ENCODE data around the gene CDT1. TPM values are rescaled to one million over a fixed set of nuclear protein-coding genes. Genes with fewer than 3 reads are reported as not detected.

CDT1 gene
- total and polyA plus RNA-seq, 2 experiments from 2014 or later = 32.6 to 187 TPM

DNA sequence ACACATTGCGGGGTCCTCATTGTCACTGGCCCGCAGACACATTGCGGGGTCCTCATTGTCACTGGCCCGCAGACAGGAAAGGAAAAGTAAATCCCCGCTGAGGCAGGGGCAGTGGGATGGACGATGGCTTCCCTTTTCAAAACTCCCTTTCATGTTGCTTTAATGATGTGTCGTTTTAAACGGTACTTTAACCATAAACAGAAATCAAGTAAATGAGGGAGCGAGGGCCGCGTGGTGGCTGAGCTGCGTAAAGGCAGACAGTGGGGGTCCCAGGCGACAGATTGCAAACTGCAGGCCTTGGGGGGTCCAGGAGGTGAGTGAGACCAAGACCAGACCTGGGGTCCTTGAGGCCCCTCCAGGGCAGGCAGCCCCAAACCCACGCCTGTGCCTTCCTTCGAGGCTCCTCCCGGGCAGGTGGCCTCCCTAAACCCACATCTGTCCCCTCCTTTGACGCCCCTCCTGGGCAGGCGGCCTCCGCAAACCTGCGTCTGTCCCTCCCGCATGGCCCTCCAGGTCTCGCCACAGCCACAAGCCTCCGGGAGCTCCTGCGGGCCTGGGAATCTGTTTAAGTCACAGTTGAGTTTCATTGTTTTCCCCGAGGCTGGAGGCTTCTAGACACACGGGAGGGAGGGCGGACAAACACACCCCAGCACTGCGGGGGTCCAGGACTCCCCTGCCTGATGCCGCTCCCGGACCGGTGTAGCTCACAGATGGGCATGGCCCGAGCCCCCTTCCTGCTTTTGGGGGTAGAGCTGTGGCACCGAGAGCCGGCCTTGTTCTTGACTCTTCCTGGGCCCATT lies 25.9 kb upstream of the CDT1 start (continued):
- TF ChIP-seq, protein P1, sequence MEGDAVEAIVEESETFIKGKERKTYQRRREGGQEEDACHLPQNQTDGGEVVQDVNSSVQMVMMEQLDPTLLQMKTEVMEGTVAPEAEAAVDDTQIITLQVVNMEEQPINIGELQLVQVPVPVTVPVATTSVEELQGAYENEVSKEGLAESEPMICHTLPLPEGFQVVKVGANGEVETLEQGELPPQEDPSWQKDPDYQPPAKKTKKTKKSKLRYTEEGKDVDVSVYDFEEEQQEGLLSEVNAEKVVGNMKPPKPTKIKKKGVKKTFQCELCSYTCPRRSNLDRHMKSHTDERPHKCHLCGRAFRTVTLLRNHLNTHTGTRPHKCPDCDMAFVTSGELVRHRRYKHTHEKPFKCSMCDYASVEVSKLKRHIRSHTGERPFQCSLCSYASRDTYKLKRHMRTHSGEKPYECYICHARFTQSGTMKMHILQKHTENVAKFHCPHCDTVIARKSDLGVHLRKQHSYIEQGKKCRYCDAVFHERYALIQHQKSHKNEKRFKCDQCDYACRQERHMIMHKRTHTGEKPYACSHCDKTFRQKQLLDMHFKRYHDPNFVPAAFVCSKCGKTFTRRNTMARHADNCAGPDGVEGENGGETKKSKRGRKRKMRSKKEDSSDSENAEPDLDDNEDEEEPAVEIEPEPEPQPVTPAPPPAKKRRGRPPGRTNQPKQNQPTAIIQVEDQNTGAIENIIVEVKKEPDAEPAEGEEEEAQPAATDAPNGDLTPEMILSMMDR (conservative IDR thresholded peaks at IDR 0.05; ENCODE audit: low read depth in 2 of 2) = no peak
- TF ChIP-seq JUNB (IDR thresholded peaks at IDR 0.05; ENCODE audit: unreplicated experiment) = no peak

DNA sequence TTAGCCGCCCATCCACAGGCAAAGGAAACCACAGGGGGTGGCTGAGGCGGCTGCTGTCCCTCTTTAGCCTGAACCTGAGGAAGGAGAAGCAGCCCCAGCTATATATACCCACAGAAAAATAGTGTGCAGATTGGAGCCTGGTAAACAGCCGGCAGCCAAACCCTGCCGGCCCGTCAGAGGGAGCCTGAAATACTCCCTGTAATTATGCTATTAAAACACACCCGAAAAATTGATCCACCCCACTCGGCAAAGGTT lies 25.4 kb upstream of the CDT1 start:
- Histone ChIP-seq H4K20me1 (replicated peaks; ENCODE audit: insufficient read depth) (0 out of 2 replicates have a peak, but pooled peaks cover 6% of the 10 kb centered on the region), H3K4me2 (no peak overlapping the region), H2AFZ (no peak overlapping the region), H3K27ac (ENCODE audit: low read depth) (0 out of 2 replicates have a peak overlapping the region, but pooled peaks have one; percentile 26), H3K4me3 (no peak overlapping the region), H3K36me3 (ENCODE audit: insufficient read depth) (no peaks in the 10 kb centered on the region), H3K9me2 (ENCODE audit: insufficient read depth) (no peaks in the 10 kb centered on the region), H3K27me3 (ENCODE audit: insufficient read depth) (no peaks in the 10 kb centered on the region), H3K4me1 (ENCODE audit: insufficient read depth) (peaks cover 21% of the 10 kb centered on the region; the same call in 1 of the 2 replicates), H3F3A (replicated peaks; ENCODE audit: low read depth) (peaks cover 2% of the 10 kb centered on the region; the same call in 1 of the 2 replicates), H3K79me2 (replicated peaks; ENCODE audit: insufficient read depth) (peaks cover 83% of the 10 kb centered on the region)
- Mint-ChIP-seq H3K4me1 (peaks cover 44% of the 10 kb centered on the region), H3K27me3 (ENCODE audit: insufficient read depth, low read depth, poor library complexity) (peaks cover 24% of the 10 kb centered on the region), H3K27ac (peak overlapping the region; percentile 84; the same call in 1 of the 2 replicates), H3K4me3 (peak overlapping the region; percentile 19; the same call in 1 of the 3 replicates), H3K9me3 (no peaks in the 10 kb centered on the region; the same call in 2 of the 3 replicates), H3K36me3 (ENCODE audit: low read depth) (no peaks in the 10 kb centered on the region)
- peak; percentile 9; the same call in 2 of the 3 replicates for ATAC-seq
- no peak for DNase-seq (ENCODE audit: low spot score)
- TF ChIP-seq, protein P1 (conservative IDR thresholded peaks at IDR 0.05; ENCODE audit: low read depth in 2 of 2) = no peak
- TF ChIP-seq CREB1 (CRISPR knock-in tag; IDR thresholded peaks at IDR 0.05; ENCODE audit: low read depth) (no peak), STAT1 (IDR thresholded peaks at IDR 0.05; ENCODE audit: unreplicated experiment) (no peak), NANOG (IDR thresholded peaks at IDR 0.05; ENCODE audit: borderline replicate concordance) (no peak), EZH2 (IDR thresholded peaks at IDR 0.05; ENCODE audit: low read depth, unreplicated experiment) (no peak), ZNF331 (CRISPR knock-in tag; IDR thresholded peaks at IDR 0.05; ENCODE audit: low read depth) (no peak), ZNF114 (CRISPR knock-in tag; IDR thresholded peaks at IDR 0.05) (no peak), EZH2phosphoT487 (IDR thresholded peaks at IDR 0.05; ENCODE audit: unreplicated experiment) (no peak), JUNB (IDR thresholded peaks at IDR 0.05; ENCODE audit: unreplicated experiment) (no peak), POLR2AphosphoS5 (IDR thresholded peaks at IDR 0.05; ENCODE audit: low read depth) (no peak)
- TF ChIP-seq, protein P2, sequence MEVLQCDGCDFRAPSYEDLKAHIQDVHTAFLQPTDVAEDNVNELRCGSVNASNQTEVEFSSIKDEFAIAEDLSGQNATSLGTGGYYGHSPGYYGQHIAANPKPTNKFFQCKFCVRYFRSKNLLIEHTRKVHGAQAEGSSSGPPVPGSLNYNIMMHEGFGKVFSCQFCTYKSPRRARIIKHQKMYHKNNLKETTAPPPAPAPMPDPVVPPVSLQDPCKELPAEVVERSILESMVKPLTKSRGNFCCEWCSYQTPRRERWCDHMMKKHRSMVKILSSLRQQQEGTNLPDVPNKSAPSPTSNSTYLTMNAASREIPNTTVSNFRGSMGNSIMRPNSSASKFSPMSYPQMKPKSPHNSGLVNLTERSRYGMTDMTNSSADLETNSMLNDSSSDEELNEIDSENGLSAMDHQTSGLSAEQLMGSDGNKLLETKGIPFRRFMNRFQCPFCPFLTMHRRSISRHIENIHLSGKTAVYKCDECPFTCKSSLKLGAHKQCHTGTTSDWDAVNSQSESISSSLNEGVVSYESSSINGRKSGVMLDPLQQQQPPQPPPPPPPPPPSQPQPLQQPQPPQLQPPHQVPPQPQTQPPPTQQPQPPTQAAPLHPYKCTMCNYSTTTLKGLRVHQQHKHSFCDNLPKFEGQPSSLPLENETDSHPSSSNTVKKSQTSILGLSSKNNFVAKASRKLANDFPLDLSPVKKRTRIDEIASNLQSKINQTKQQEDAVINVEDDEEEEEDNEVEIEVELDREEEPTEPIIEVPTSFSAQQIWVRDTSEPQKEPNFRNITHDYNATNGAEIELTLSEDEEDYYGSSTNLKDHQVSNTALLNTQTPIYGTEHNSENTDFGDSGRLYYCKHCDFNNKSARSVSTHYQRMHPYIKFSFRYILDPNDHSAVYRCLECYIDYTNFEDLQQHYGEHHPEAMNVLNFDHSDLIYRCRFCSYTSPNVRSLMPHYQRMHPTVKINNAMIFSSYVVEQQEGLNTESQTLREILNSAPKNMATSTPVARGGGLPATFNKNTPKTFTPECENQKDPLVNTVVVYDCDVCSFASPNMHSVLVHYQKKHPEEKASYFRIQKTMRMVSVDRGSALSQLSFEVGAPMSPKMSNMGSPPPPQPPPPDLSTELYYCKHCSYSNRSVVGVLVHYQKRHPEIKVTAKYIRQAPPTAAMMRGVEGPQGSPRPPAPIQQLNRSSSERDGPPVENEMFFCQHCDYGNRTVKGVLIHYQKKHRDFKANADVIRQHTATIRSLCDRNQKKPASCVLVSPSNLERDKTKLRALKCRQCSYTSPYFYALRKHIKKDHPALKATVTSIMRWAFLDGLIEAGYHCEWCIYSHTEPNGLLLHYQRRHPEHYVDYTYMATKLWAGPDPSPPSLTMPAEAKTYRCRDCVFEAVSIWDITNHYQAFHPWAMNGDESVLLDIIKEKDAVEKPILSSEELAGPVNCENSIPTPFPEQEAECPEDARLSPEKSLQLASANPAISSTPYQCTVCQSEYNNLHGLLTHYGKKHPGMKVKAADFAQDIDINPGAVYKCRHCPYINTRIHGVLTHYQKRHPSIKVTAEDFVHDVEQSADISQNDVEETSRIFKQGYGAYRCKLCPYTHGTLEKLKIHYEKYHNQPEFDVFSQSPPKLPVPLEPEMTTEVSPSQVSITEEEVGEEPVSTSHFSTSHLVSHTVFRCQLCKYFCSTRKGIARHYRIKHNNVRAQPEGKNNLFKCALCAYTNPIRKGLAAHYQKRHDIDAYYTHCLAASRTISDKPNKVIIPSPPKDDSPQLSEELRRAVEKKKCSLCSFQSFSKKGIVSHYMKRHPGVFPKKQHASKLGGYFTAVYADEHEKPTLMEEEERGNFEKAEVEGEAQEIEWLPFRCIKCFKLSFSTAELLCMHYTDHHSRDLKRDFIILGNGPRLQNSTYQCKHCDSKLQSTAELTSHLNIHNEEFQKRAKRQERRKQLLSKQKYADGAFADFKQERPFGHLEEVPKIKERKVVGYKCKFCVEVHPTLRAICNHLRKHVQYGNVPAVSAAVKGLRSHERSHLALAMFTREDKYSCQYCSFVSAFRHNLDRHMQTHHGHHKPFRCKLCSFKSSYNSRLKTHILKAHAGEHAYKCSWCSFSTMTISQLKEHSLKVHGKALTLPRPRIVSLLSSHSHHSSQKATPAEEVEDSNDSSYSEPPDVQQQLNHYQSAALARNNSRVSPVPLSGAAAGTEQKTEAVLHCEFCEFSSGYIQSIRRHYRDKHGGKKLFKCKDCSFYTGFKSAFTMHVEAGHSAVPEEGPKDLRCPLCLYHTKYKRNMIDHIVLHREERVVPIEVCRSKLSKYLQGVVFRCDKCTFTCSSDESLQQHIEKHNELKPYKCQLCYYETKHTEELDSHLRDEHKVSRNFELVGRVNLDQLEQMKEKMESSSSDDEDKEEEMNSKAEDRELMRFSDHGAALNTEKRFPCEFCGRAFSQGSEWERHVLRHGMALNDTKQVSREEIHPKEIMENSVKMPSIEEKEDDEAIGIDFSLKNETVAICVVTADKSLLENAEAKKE (CRISPR knock-in tag; IDR thresholded peaks at IDR 0.05) = no peak
- TF ChIP-seq, protein P3, sequence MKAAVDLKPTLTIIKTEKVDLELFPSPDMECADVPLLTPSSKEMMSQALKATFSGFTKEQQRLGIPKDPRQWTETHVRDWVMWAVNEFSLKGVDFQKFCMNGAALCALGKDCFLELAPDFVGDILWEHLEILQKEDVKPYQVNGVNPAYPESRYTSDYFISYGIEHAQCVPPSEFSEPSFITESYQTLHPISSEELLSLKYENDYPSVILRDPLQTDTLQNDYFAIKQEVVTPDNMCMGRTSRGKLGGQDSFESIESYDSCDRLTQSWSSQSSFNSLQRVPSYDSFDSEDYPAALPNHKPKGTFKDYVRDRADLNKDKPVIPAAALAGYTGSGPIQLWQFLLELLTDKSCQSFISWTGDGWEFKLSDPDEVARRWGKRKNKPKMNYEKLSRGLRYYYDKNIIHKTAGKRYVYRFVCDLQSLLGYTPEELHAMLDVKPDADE (IDR thresholded peaks at IDR 0.05) = no peak
